Activated B cell treated with CpG ODN at 0.5 μM for 24 hours (primary cell): ENCODE results near the gene MACROD1. TPM values are rescaled to one million over a fixed set of nuclear protein-coding genes. Genes with fewer than 3 reads are reported as not detected.

Experiments
- ATAC-seq: fragments of 200-7000 bp; cut with Tn5 transposase; one replicate; pipeline ENCODE4 v1.10.0; 2021; ENCODE audit warnings: low read depth, mild to moderate bottlenecking, moderate library complexity
- CTCF ChIA-PET: fragments of 350-600 bp; sonication (Branson Sonifier 250); formaldehyde crosslinking; loops from one replicate; lab custom pipeline; 2021; ENCODE audit warnings: antibody characterized with exemption; lab: Charles Lee
- POLR2A ChIA-PET: fragments of 350-600 bp; sonication (Branson Sonifier 250); formaldehyde crosslinking; loops from one replicate; lab custom pipeline; 2021; ENCODE audit warnings: antibody characterized with exemption; lab: Charles Lee
- DNase-seq: peaks from one replicate; pipeline ENCODE4 v3.0.0; 2022
- H3K27ac Mint-ChIP-seq: one replicate; pipeline ENCODE4 v1.8.0; 2020; ENCODE audit warnings: mixed read lengths
- H3K27me3 Mint-ChIP-seq: one replicate; pipeline ENCODE4 v1.8.0; 2021; ENCODE audit warnings: mixed read lengths
- H3K36me3 Mint-ChIP-seq: one replicate; pipeline ENCODE4 v1.8.0; 2021; ENCODE audit warnings: low read depth, mixed read lengths
- H3K4me1 Mint-ChIP-seq: one replicate; pipeline ENCODE4 v1.8.0; 2021; ENCODE audit warnings: mixed read lengths
- H3K4me3 Mint-ChIP-seq: one replicate; pipeline ENCODE4 v1.8.0; 2020; ENCODE audit warnings: mild to moderate bottlenecking, mixed read lengths
- H3K9me3 Mint-ChIP-seq: one replicate; pipeline ENCODE4 v1.8.0; 2020; ENCODE audit warnings: mixed read lengths
- CTCF ChIP-seq: fragments of 200-600 bp; IDR thresholded peaks from one replicate; pipeline ENCODE4 v1.8.0; 2022; ENCODE audit warnings: antibody characterized with exemption, mild to moderate bottlenecking
- intact Hi-C: fragments of 100-400 bp; cut with micrococcal nuclease; formaldehyde crosslinking; loops from one replicate; pipeline ENCODE4 v1.15.1; 2024
- total RNA-seq: library from RNA; stranded (reverse); gene quantifications from 2 replicates; pipeline ENCODE4 v1.2.3, GENCODE V29; 2022

MACROD1 gene
- total RNA-seq, 1 donor from 2014 or later, result 4.5 TPM

GRCh38 chr11:64118876-64119665 lies 46.8 kb downstream of the MACROD1 start:
- TF ChIP-seq CTCF, result no peak
- ChIA-PET POLR2A (no interaction called here), CTCF (no interaction called here)
- H3K27me3 Mint-ChIP-seq, result no peaks in the 10 kb centered on the region
- ATAC-seq, result no peak
- H3K4me3 Mint-ChIP-seq, result no peak overlapping the region
- H3K4me1 Mint-ChIP-seq, result no peaks in the 10 kb centered on the region
- no peak for DNase-seq
- no peaks in the 10 kb centered on the region for H3K9me3 Mint-ChIP-seq
- intact Hi-C loops, result no loop called here
- no peaks in the 10 kb centered on the region for H3K36me3 Mint-ChIP-seq
- H3K27ac Mint-ChIP-seq, result no peak overlapping the region

- Mint-ChIP-seq H3K27me3 (no peaks in the 10 kb centered on the region), H3K9me3 (no peaks in the 10 kb centered on the region), H3K4me1 (no peaks in the 10 kb centered on the region), H3K4me3 (no peak overlapping the region), H3K27ac (no peak overlapping the region), H3K36me3 (no peaks in the 10 kb centered on the region)
- intact Hi-C loops, result no loop called here
- DNase-seq (no peak), ATAC-seq (no peak)
- CTCF ChIA-PET, result no interaction called here
- POLR2A ChIA-PET, result no interaction called here
- no peak for TF ChIP-seq CTCF
Observed at GRCh38 chr11:64117763-64118459, 48.0 kb downstream of the MACROD1 start.

- ChIA-PET POLR2A (no interaction called here), CTCF (no interaction called here)
- Mint-ChIP-seq H3K4me1 (no peaks in the 10 kb centered on the region), H3K27me3 (no peaks in the 10 kb centered on the region), H3K27ac (no peak overlapping the region), H3K9me3 (no peaks in the 10 kb centered on the region), H3K4me3 (no peak overlapping the region), H3K36me3 (no peaks in the 10 kb centered on the region)
- no peak for TF ChIP-seq CTCF
- DNase-seq, result no peak
- intact Hi-C loops, result no loop called here
- ATAC-seq, result no peak
Observed at GRCh38 chr11:64115531-64116522, 50.1 kb downstream of the MACROD1 start.

- ATAC-seq (no peak), DNase-seq (no peak)
- intact Hi-C loops, result no loop called here
- Mint-ChIP-seq H3K4me3 (no peak overlapping the region), H3K4me1 (no peaks in the 10 kb centered on the region), H3K27ac (no peak overlapping the region), H3K27me3 (no peaks in the 10 kb centered on the region), H3K9me3 (no peaks in the 10 kb centered on the region), H3K36me3 (no peaks in the 10 kb centered on the region)
- CTCF ChIA-PET, result no interaction called here
- TF ChIP-seq CTCF, result no peak
- POLR2A ChIA-PET, result no interaction called here
Observed at GRCh38 chr11:64114231-64114630, 51.7 kb downstream of the MACROD1 start.

- intact Hi-C loops, result no loop called here
- POLR2A ChIA-PET, result no interaction called here
- Mint-ChIP-seq H3K27ac (no peak overlapping the region), H3K4me3 (no peak overlapping the region), H3K36me3 (no peaks in the 10 kb centered on the region), H3K27me3 (no peaks in the 10 kb centered on the region), H3K4me1 (no peaks in the 10 kb centered on the region), H3K9me3 (no peaks in the 10 kb centered on the region)
- no peak for TF ChIP-seq CTCF
- DNase-seq, result no peak
- ATAC-seq, result no peak
- CTCF ChIA-PET, result no interaction called here
Observed at GRCh38 chr11:64113462-64113780, 52.5 kb downstream of the MACROD1 start.
